ENCODE data around the gene P2RY2.

DNA sequence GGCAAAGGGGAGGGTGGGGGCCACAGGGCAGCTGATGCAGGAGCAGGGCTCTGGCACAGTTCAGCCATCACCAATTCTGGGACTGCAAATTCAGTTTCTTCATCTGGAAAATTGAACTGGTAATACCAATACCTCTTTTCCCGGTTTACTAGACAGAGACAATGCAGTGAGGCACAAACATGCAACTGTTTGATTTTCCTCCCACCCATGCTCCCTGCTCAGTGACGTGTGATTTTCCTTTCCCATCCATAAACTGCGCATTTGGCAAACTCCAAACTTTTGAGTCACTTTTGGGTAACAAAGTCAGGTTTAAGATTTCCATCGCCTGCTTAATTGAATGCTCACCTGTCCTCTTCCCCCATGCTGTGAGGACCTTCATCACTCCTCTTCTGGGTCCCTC is 23.2 kb downstream of the P2RY2 start:
- TF ChIP-seq CTCF (IDR thresholded peaks at IDR 0.05) (no peak), POLR2A (IDR thresholded peaks at IDR 0.05) (no peak)
